Osteocyte (in vitro differentiated cells): ENCODE results near the gene B4GALT2. TPM values are rescaled to one million over a fixed set of nuclear protein-coding genes. Genes with fewer than 3 reads are reported as not detected.

Experiments used
- DNase-seq: peaks from one replicate; pipeline ENCODE4 v3.0.0; 2021; ENCODE audit warnings: mixed read lengths; ENCODE audit not compliant: unreplicated experiment; ENCODE audit errors: extremely low spot score
- H3K27ac Mint-ChIP-seq: one replicate; pipeline ENCODE4 v1.8.0; 2021; ENCODE audit warnings: mild to moderate bottlenecking, mixed read lengths; ENCODE audit not compliant: unreplicated experiment
- H3K27me3 Mint-ChIP-seq: one replicate; pipeline ENCODE4 v1.8.0; 2021; ENCODE audit warnings: mixed read lengths; ENCODE audit not compliant: unreplicated experiment
- H3K36me3 Mint-ChIP-seq: one replicate; pipeline ENCODE4 v1.8.0; 2021; ENCODE audit warnings: mixed read lengths; ENCODE audit not compliant: unreplicated experiment
- H3K4me1 Mint-ChIP-seq: one replicate; pipeline ENCODE4 v1.8.0; 2021; ENCODE audit warnings: mixed read lengths; ENCODE audit not compliant: unreplicated experiment
- H3K4me3 Mint-ChIP-seq: one replicate; pipeline ENCODE4 v1.8.0; 2021; ENCODE audit warnings: mild to moderate bottlenecking, moderate library complexity, mixed read lengths; ENCODE audit not compliant: unreplicated experiment
- H3K9me3 Mint-ChIP-seq: one replicate; pipeline ENCODE4 v1.8.0; 2021; ENCODE audit warnings: mixed read lengths; ENCODE audit not compliant: unreplicated experiment
- total RNA-seq: library from RNA; stranded (reverse); gene quantifications from 2 replicates; pipeline ENCODE4 v1.2.1, GENCODE V29; 2021
- TF ChIP-seq, protein P1 (sequence below): fragments of 200-600 bp; sonication (generic); IDR thresholded peaks from 2 replicates; pipeline ENCODE4 v1.5.0; 2021; ENCODE audit warnings: antibody characterized with exemption, mild to moderate bottlenecking, moderate library complexity

B4GALT2 gene
- total RNA-seq, 1 donor from 2014 or later, result 65.5 TPM

DNA sequence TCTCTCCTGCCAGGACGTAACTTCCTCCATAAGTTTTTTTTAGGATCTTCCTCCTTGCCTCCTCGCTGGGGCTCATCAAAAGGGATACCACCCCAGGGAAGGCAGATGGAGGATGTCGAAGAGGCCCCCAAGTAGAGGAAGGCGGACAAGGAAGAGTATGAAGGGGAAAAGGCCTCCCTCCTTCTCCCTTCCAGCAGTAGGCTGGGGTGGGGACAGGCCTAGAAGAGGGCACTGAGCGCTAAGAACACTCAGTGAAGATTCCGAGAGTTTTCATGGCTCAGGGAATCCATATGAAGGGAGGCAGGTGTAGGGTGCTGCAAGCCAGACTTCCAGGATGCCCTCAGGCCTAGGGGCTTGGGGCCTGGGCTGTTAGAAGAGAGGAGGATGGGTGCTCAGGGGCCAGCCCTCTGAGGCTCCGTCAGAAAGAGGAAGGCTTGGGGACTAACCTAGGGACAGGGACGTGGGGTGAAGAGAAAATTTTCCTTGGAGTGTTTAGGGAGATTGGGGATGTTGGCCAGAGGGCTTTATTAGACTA is 54.1 kb downstream of the B4GALT2 start:
- DNase-seq, result no peak
- no peak overlapping the region for H3K27ac Mint-ChIP-seq
- no peaks in the 10 kb centered on the region for H3K36me3 Mint-ChIP-seq
- H3K4me3 Mint-ChIP-seq, result no peak overlapping the region
- TF ChIP-seq, protein P1, sequence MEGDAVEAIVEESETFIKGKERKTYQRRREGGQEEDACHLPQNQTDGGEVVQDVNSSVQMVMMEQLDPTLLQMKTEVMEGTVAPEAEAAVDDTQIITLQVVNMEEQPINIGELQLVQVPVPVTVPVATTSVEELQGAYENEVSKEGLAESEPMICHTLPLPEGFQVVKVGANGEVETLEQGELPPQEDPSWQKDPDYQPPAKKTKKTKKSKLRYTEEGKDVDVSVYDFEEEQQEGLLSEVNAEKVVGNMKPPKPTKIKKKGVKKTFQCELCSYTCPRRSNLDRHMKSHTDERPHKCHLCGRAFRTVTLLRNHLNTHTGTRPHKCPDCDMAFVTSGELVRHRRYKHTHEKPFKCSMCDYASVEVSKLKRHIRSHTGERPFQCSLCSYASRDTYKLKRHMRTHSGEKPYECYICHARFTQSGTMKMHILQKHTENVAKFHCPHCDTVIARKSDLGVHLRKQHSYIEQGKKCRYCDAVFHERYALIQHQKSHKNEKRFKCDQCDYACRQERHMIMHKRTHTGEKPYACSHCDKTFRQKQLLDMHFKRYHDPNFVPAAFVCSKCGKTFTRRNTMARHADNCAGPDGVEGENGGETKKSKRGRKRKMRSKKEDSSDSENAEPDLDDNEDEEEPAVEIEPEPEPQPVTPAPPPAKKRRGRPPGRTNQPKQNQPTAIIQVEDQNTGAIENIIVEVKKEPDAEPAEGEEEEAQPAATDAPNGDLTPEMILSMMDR, result no peak
- H3K4me1 Mint-ChIP-seq, result peaks cover 36% of the 10 kb centered on the region
- H3K27me3 Mint-ChIP-seq, result no peaks in the 10 kb centered on the region
- no peaks in the 10 kb centered on the region for H3K9me3 Mint-ChIP-seq

DNA sequence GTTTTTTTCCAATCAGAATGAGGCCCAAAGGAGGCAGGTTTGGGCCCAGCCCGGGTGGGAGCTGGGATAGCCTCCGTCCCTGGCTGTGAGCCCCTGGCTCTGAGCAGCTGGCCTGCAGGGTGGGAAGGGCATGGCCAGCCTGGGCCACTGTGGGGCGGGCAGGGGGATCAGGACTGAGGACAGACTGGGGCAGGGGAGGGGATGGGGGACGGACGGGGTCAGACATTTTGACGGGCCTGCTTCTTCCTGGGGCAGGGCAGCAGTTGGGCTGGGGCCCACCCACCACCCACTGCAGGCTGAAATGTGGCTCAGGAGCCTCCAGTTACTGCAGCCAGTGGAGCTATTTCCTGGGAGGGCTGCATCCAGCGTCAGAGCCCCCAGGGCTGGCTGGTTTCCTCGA is 54.7 kb downstream of the B4GALT2 start:
- no peak for DNase-seq
- no peak overlapping the region for H3K4me3 Mint-ChIP-seq

DNA sequence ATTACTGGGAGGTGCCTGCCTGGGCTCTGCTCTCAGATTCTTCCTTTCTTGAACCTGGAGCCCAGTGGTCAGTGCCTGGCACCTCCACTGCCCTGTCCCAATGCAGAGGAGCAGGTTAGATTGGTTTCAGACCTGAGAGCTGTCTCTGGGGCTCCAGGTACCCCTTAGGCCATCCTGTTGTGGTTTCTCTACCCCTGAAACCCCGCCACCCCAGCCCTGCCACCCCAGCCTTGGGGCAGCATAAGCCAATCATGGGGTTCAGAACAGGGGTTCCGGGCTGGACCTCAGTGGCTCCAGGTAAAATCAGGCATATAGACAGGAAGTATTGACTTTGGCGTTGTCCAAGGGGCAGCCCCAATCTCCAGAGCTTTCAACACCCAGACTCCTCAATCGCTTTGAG is 55.4 kb downstream of the B4GALT2 start:
- Mint-ChIP-seq H3K9me3 (no peaks in the 10 kb centered on the region), H3K36me3 (no peaks in the 10 kb centered on the region), H3K27ac (no peak overlapping the region), H3K4me3 (no peak overlapping the region), H3K4me1 (peaks cover 25% of the 10 kb centered on the region), H3K27me3 (no peaks in the 10 kb centered on the region)
- TF ChIP-seq, protein P1, result no peak
- DNase-seq, result no peak

More for the DNA sequence above, 54.7 kb downstream of the B4GALT2 start:
- TF ChIP-seq, protein P1, result no peak
- Mint-ChIP-seq H3K36me3 (no peaks in the 10 kb centered on the region), H3K4me1 (peaks cover 32% of the 10 kb centered on the region), H3K9me3 (no peaks in the 10 kb centered on the region), H3K27ac (no peak overlapping the region), H3K27me3 (no peaks in the 10 kb centered on the region)

DNA sequence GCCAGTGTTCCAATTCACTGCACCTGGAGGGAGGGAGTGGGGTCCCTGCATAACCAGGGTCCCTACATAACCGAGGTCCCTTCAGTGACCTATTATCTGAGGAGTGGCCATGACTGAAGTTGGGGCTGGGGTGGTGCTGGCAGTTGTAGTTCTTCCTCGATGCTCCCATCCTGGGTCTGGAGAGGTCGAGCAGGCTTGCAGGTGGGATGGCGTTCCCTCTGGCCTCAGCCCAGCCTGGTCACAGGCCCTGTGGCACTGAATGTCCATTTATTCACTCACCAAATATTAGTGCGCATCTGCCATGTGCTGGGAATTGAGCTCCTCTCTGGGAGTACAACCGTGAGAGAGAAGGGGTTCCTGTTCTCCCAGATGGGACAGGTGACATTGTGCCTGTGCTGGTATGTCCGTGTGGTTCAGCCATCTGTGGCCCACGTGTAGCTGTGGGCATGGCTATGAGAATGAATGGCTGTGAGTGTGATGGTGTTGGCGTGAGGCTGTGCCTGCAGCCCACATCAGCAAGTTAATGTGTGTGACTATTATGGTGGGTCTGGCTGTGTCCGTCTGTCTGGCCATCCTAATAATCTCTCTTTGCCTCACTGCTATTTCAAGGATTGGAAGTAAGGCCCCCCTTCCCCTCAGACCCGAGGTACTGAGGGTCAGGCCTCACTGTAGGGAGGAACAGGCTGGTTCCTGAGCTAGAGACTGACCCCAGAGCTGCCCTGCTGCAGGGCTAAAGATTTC is 56.1 kb downstream of the B4GALT2 start:
- peaks cover 21% of the 10 kb centered on the region for H3K4me1 Mint-ChIP-seq
- TF ChIP-seq, protein P1, result no peak
- no peaks in the 10 kb centered on the region for H3K9me3 Mint-ChIP-seq
- H3K27ac Mint-ChIP-seq, result no peak overlapping the region
- DNase-seq, result no peak
- H3K27me3 Mint-ChIP-seq, result no peaks in the 10 kb centered on the region
- no peaks in the 10 kb centered on the region for H3K36me3 Mint-ChIP-seq
- no peak overlapping the region for H3K4me3 Mint-ChIP-seq

DNA sequence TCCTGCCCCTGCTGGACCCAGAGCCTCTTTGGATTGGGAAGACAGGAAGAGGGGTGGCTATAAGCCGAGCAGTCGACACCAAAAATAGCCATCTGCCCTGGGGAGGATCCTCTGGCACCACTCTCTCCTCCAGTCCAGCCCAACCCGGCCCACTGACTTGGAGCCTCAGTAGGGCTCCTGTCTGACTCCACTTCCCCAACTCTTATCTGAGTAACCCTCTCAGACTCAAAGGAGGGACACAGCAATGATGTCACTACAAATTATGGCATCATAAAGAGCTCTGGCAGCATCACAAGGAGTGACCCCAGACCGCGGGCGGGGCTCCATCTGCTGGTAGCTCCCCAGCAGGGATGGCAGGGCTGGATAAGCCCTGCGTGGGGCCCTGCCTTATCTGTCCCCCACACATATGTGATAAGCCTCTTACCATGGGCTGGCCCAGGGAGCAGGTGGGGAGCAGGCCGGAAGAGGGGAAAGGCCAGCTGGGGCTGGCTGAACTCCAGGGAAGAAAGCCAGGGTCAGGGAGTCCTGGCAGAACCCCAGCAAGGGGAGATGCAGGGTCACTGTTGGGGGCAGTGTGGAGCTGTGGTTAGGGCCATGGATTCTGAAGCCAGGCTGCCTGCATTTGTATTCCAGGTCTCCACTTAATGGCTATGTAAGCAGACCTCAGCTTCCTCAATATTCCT is 56.9 kb downstream of the B4GALT2 start:
- no peak for DNase-seq
- Mint-ChIP-seq H3K4me1 (peaks cover 21% of the 10 kb centered on the region), H3K36me3 (no peaks in the 10 kb centered on the region), H3K27ac (no peak overlapping the region), H3K9me3 (no peaks in the 10 kb centered on the region), H3K27me3 (no peaks in the 10 kb centered on the region), H3K4me3 (no peak overlapping the region)
- TF ChIP-seq, protein P1, result no peak
